A673 (cell line): Measurements from ENCODE around the gene HOXA4. TPM values are rescaled to one million over a fixed set of nuclear protein-coding genes. Genes with fewer than 3 reads are reported as not detected.

Experiments used
- BruUV-seq: library from RNA; stranded (reverse); fragments of 400-500 nt; replicated peaks from 2 replicates; lab custom pipeline; 2021; lab: Mats Ljungman, UMichigan
- CTCF ChIA-PET: fragments of 300-600 bp; sonication (Branson Sonifier 250); formaldehyde crosslinking; loops from one replicate; lab custom pipeline; 2022; ENCODE audit warnings: antibody characterized with exemption; lab: Charles Lee
- POLR2A ChIA-PET: fragments of 300-600 bp; sonication (Branson Sonifier 250); formaldehyde crosslinking; loops from one replicate; lab custom pipeline; 2022; ENCODE audit warnings: antibody characterized with exemption; ENCODE audit not compliant: low non-redundant PET; lab: Charles Lee
- DNase-seq: peaks from one replicate; pipeline ENCODE4 v3.0.0-alpha.2; 2015; ENCODE audit warnings: low spot score
- H3K27ac ChIP-seq: fragments of 200-600 bp; sonication (generic); 2 replicates; pipeline ENCODE4 v1.5.1; 2016; ENCODE audit warnings: mixed run types, low read depth, mild to moderate bottlenecking, mixed read lengths, antibody characterized with exemption, low read length; ENCODE audit not compliant: poor library complexity, severe bottlenecking
- H3K27me3 ChIP-seq: fragments of 200-600 bp; sonication (generic); replicated peaks from 2 replicates; pipeline ENCODE4 v1.6.1; 2017; ENCODE audit warnings: mixed run types, low read depth, mild to moderate bottlenecking, mixed read lengths, antibody characterized with exemption, low read length; ENCODE audit not compliant: insufficient read depth, poor library complexity
- H3K36me3 ChIP-seq: fragments of 200-600 bp; sonication (generic); 2 replicates; pipeline ENCODE4 v1.6.1; 2016; ENCODE audit warnings: mixed run types, mild to moderate bottlenecking, mixed read lengths, antibody characterized with exemption, low read length; ENCODE audit not compliant: insufficient read depth, poor library complexity, severe bottlenecking
- H3K4me1 ChIP-seq: fragments of 200-600 bp; sonication (generic); 2 replicates; pipeline ENCODE4 v1.6.1; 2017; ENCODE audit warnings: mixed run types, mild to moderate bottlenecking, mixed read lengths, antibody characterized with exemption, low read length; ENCODE audit not compliant: insufficient read depth, poor library complexity, severe bottlenecking
- H3K4me3 ChIP-seq: fragments of 200-600 bp; sonication (generic); 2 replicates; pipeline ENCODE4 v1.5.1; 2016; ENCODE audit warnings: low read depth, mixed run types, mild to moderate bottlenecking, mixed read lengths, low read length; ENCODE audit not compliant: poor library complexity, severe bottlenecking
- H3K9me3 ChIP-seq: fragments of 200-600 bp; sonication (generic); 2 replicates; pipeline ENCODE4 v1.6.1; 2016; ENCODE audit warnings: mixed run types, low read depth, mild to moderate bottlenecking, mixed read lengths, antibody characterized with exemption, low read length; ENCODE audit not compliant: poor library complexity, severe bottlenecking
- CTCF ChIP-seq: fragments of 300-800, 200-600 bp; sonication (generic); conservative IDR thresholded peaks from 2 replicates; pipeline ENCODE4 v1.5.1; 2017; ENCODE audit warnings: low read depth, mild to moderate bottlenecking, antibody characterized with exemption, low read length, moderate library complexity, mixed read lengths
- EZH2 ChIP-seq: fragments of 200-600 bp; sonication (generic); IDR thresholded peaks from 2 replicates; pipeline ENCODE4 v1.6.1; 2017; ENCODE audit warnings: borderline replicate concordance, low read depth, mild to moderate bottlenecking, mixed read lengths, antibody characterized with exemption, low read length; ENCODE audit not compliant: poor library complexity, severe bottlenecking
- intact Hi-C: fragments of 100-400 bp; cut with micrococcal nuclease; formaldehyde crosslinking; loops from one replicate; pipeline ENCODE4 v1.10.0; 2022; ENCODE audit not compliant: unreplicated experiment
- total RNA-seq: library from RNA; stranded (reverse); gene quantifications from 2 replicates; pipeline ENCODE4 v1.2.3, GENCODE V29; 2021

Gene HOXA4
- total RNA-seq, 1 experiment from 2014 or later = not detected

GRCh38 chr7:27094304-27095049 lies 36.1 kb downstream of the HOXA4 start:
- intact Hi-C loops = no loop called here
- no peak overlapping the region for H3K4me3 ChIP-seq
- no peaks in the 10 kb centered on the region for H3K36me3 ChIP-seq
- H3K27ac ChIP-seq = no peak overlapping the region
- H3K4me1 ChIP-seq = peaks cover 10% of the 10 kb centered on the region
- peaks cover 100% of the 10 kb centered on the region for H3K27me3 ChIP-seq
- ChIA-PET CTCF (no interaction called here), POLR2A (no interaction called here)
- TF ChIP-seq EZH2 (no peak), CTCF (no peak)
- no TSS peak for BruUV-seq
- DNase-seq = no peak
- H3K9me3 ChIP-seq = no peaks in the 10 kb centered on the region

GRCh38 chr7:27093184-27093895 lies 37.2 kb downstream of the HOXA4 start:
- Histone ChIP-seq H3K27ac (no peak overlapping the region), H3K27me3 (peaks cover 100% of the 10 kb centered on the region), H3K36me3 (no peaks in the 10 kb centered on the region), H3K4me1 (peaks cover 10% of the 10 kb centered on the region), H3K9me3 (no peaks in the 10 kb centered on the region), H3K4me3 (no peak overlapping the region)
- ChIA-PET CTCF (interaction anchor here (0.5 kb wide), 1 partner anchor 234 kb away, joined by 7 read pairs; no protein-coding TSS in a partner anchor), POLR2A (no interaction called here)
- BruUV-seq = no TSS peak
- no peak for DNase-seq
- no peak for TF ChIP-seq CTCF
- no peak for TF ChIP-seq EZH2
- intact Hi-C loops = no loop called here

GRCh38 chr7:27092819-27093110 lies 37.8 kb downstream of the HOXA4 start:
- POLR2A ChIA-PET = no interaction called here
- intact Hi-C loops = no loop called here
- no peak overlapping the region for H3K4me3 ChIP-seq
- H3K4me1 ChIP-seq = peaks cover 10% of the 10 kb centered on the region
- H3K27ac ChIP-seq = no peak overlapping the region
- DNase-seq = no peak
- no peaks in the 10 kb centered on the region for H3K9me3 ChIP-seq
- CTCF ChIA-PET = interaction anchor here (0.5 kb wide), 1 partner anchor 234 kb away, joined by 7 read pairs; no protein-coding TSS in a partner anchor
- TF ChIP-seq EZH2 (no peak), CTCF (no peak)
- no TSS peak for BruUV-seq
- no peaks in the 10 kb centered on the region for H3K36me3 ChIP-seq
- peaks cover 100% of the 10 kb centered on the region for H3K27me3 ChIP-seq
